ENCODE results near the gene KLHL40.

The KLHL40 gene

DNA sequence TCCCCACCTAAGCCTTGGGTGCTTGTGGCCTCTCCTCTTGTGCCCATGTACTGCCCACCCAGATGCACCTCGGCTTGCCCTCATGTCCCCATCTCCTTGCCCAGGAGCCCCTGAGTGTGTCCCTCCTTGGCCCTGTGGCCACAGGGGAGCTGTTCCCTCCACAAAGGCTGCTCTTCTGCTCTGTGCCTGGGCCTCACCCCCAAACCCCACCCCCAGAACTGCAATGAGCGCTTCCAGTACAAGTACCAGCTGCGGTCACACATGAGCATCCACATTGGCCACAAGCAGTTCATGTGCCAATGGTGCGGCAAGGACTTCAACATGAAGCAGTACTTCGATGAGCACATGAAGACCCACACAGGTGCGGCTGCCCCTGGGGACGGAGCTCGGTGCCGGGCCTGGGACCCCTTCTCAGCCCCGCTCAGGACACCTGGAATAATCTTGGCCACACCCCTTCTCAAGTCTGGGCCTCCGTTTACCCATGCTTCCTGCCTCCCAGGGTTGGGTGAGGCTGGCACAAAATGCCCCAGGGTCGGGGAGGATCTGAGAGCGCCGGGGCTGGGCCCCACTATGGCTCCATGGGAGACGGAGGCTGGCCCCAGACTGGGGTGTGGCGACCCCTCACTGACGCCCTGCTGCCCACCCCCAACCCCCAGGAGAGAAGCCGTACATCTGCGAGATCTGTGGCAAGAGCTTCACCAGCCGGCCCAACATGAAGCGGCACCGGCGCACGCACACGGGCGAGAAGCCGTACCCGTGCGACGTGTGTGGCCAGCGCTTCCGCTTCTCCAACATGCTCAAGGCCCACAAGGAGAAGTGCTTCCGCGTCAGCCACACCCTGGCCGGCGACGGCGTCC is 21.5 kb upstream of the KLHL40 start:
- ChIA-PET POLR2A (interaction anchor here (0.7 kb wide), 1 partner anchor 24 kb away, joined by 4 read pairs; no protein-coding TSS in a partner anchor), CTCF (interaction anchor here (1.5 to 2.5 kb wide), 2 partner anchors 16 to 217 kb away, joined by 3 to 7 read pairs; no protein-coding TSS in a partner anchor)
- TF ChIP-seq, protein P1, sequence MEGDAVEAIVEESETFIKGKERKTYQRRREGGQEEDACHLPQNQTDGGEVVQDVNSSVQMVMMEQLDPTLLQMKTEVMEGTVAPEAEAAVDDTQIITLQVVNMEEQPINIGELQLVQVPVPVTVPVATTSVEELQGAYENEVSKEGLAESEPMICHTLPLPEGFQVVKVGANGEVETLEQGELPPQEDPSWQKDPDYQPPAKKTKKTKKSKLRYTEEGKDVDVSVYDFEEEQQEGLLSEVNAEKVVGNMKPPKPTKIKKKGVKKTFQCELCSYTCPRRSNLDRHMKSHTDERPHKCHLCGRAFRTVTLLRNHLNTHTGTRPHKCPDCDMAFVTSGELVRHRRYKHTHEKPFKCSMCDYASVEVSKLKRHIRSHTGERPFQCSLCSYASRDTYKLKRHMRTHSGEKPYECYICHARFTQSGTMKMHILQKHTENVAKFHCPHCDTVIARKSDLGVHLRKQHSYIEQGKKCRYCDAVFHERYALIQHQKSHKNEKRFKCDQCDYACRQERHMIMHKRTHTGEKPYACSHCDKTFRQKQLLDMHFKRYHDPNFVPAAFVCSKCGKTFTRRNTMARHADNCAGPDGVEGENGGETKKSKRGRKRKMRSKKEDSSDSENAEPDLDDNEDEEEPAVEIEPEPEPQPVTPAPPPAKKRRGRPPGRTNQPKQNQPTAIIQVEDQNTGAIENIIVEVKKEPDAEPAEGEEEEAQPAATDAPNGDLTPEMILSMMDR (IDR thresholded peaks at IDR 0.05; ENCODE audit: control extremely low read depth, extremely low read depth, low read depth, missing control alignments): no peak
- DNase-seq (ENCODE audit: extremely low spot score): peak; percentile 28

DNA sequence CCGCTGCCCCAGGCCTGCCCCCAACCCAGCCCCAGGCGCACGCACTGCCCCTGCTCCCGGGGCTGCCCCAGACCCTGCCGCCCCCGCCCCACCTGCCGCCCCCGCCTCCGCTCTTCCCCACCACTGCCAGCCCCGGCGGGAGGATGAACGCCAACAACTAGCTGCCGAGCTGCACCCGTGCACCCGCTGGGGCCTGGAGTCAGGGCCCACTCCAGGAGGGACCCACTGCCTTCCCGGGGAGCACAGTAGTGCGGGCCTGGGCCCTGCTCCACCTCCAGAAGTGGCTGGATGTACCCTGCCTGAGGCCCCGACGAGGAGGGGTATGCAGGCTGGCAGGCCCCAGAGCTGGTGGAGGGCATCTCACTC is 20.9 kb upstream of the KLHL40 start:
- CTCF ChIA-PET: interaction anchor here (1.5 to 2.5 kb wide), 2 partner anchors 16 to 217 kb away, joined by 3 to 7 read pairs; no protein-coding TSS in a partner anchor
- TF ChIP-seq, protein P1 (IDR thresholded peaks at IDR 0.05; ENCODE audit: control extremely low read depth, extremely low read depth, low read depth, missing control alignments): no peak
- POLR2A ChIA-PET: no interaction called here
- peak; percentile 15 for DNase-seq (ENCODE audit: extremely low spot score)

DNA sequence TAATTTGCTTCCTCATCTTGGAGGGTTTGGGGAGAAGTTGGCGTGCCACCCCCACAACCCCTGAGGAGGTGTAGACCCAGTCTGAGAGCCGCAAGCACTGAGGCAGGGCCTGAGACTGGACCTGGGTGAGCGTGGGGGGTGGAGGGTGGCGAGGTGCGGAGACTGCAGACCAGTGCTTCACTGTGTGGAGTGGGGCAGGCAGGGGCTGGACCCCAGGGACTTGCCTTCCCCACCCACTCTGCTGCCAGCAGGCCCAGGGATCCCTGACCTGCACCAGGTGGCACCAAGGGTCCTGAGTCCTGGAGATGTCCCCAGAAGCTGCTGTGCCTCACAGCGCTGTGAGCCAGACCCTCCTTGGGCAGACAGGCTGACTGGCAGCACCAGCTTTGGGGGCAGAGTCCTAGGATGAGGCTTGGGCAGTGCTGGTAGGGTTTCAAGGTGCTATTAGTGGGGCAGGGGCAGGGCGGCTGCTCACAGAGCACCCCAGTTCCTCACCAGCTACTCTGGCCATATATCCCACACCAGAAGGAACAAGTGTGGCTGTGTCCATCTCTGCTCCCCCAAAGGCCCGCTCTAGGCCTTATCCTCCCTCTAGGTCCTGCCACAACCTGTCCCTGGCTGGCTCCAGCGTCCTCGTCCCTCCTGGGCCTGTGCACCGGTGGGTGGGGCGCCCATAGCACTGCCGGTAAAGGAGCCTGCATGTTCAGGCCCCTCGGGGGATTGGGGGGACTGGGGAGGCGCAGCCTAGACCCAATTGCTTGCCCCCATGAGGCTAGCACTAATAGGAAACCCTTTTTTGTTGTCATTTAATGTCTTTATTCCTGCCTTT is 20.1 kb upstream of the KLHL40 start:
- POLR2A ChIA-PET: no interaction called here
- peak; percentile 19 for DNase-seq (ENCODE audit: extremely low spot score)
- TF ChIP-seq, protein P1 (IDR thresholded peaks at IDR 0.05; ENCODE audit: control extremely low read depth, extremely low read depth, low read depth, missing control alignments): no peak
- CTCF ChIA-PET: interaction anchor here (1.5 to 2.0 kb wide), 2 partner anchors 48 to 216 kb away, joined by 3 to 5 read pairs; no protein-coding TSS in a partner anchor

DNA sequence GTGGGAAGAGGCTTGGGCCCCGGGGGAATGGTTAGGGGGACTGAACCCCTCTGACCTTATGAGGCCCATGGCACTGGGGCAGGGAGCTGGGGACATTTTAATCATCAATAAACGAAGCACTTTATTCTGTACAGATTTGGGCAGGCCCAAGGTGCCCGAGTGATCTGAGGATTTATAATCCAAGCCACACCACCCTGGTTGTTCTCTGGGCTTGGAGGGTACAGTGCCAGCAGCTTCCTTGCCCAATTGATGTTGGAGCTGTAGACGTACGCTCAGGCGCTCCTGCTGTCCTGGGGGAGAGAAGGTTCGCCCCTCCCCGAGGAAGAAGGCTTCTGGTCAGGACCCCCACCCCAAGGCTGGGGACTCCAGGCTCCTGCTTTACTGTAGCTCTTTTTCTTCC is 19.3 kb upstream of the KLHL40 start:
- CTCF ChIA-PET: interaction anchor here (0.9 to 2.0 kb wide), 3 partner anchors 11 to 47 kb away, joined by 3 to 5 read pairs (median 4); no protein-coding TSS in a partner anchor
- peak; percentile 12 for DNase-seq (ENCODE audit: extremely low spot score)

DNA sequence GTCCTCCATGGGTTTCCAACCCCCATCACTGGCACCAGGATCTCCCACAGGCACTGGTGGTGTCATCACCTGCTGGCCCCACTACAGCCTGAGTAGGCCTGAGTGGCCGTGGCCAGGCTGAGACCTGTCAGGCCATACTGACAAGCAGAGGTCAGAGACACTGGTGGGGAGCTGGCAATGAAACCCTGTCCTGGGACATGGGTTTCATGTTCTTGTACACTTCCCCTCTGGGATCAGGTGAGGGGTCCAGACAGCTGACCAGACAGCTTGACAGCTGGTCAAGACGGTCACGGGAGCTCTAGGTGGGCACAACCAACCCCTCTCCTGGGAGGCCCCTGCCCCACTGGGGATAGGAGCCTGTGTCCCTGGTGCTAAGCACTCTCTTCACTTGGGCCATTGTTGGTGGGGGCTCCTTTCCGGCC is 18.7 kb upstream of the KLHL40 start:
- ChIA-PET POLR2A (no interaction called here), CTCF (interaction anchor here (0.9 to 2.0 kb wide), 3 partner anchors 10 to 47 kb away, joined by 3 to 5 read pairs (median 4); no protein-coding TSS in a partner anchor)
- peak; percentile 10 for DNase-seq (ENCODE audit: extremely low spot score)
- TF ChIP-seq, protein P1 (IDR thresholded peaks at IDR 0.05; ENCODE audit: control extremely low read depth, extremely low read depth, low read depth, missing control alignments): no peak

More for the DNA sequence above, 19.3 kb upstream of the KLHL40 start:
- POLR2A ChIA-PET: no interaction called here
- TF ChIP-seq, protein P1 (IDR thresholded peaks at IDR 0.05; ENCODE audit: control extremely low read depth, extremely low read depth, low read depth, missing control alignments): no peak

DNA sequence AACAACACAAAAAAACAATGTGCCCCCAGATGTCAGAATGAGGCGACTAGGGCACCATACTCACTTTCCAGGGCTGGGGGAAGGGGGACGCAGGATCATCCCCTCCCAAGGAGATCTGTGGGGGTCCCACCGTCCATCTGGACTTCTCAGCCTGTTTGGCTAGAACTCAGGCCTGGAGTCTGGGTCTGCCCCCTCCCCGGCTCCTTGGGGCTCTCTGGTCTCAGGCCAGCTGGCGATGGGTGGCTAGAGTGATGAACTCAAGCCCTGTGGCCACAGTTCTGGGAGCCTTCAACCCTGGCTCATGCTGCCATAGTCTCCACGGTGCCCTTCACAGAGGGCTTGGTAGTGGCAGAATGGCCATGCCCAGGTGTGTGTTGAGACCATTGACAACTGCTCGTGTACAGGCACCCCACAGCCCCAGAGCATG is 18.2 kb upstream of the KLHL40 start:
- ChIA-PET POLR2A (no interaction called here), CTCF (interaction anchor here (1.3 to 2.0 kb wide), 2 partner anchors 20 to 46 kb away, joined by 4 to 5 read pairs; no protein-coding TSS in a partner anchor)

More for the DNA sequence above, 18.2 kb upstream of the KLHL40 start:
- DNase-seq (ENCODE audit: extremely low spot score): no peak
- TF ChIP-seq, protein P1 (IDR thresholded peaks at IDR 0.05; ENCODE audit: control extremely low read depth, extremely low read depth, low read depth, missing control alignments): no peak
